CD14-positive monocyte (primary cell): ENCODE results near the gene EME1. TPM values are rescaled to one million over a fixed set of nuclear protein-coding genes. Genes with fewer than 3 reads are reported as not detected.
A peak's percentile ranks its signal among the peaks of the same experiment; 100 is the strongest.
"Not testable (repeated sequence)": the region's sequence is repeated elsewhere in the genome, so short reads cannot be mapped to it uniquely, and the experiment has no call there.

Experiments used
- DNase-seq, 3 donors: peaks; one replicate each; pipeline ENCODE4 v3.0.0-alpha.2; 2011 to 2022
- H2AFZ ChIP-seq: 2 replicates; pipeline ENCODE4 v1.6.0; 2012; ENCODE audit warnings: mild to moderate bottlenecking, low read depth, low read length, inconsistent platforms; ENCODE audit not compliant: insufficient read depth, poor library complexity, severe bottlenecking
- H3K27ac ChIP-seq, 2 donors: 1 replicate in 1 of 2; 2 replicates in 1 of 2; pipeline ENCODE4 v1.5.1; 2012 to 2013; ENCODE audit warnings: low read length in 2 of 2, control low read depth in 1 of 2, inconsistent platforms in 1 of 2, low read depth in 1 of 2, mild to moderate bottlenecking in 1 of 2
- H3K27me3 ChIP-seq, 2 donors: one replicate each; pipeline versions ENCODE4 v1.6.0 to v1.6.1; 2011 to 2013; ENCODE audit warnings: low read length in 2 of 2; ENCODE audit not compliant: control insufficient read depth in 2 of 2, insufficient read depth in 2 of 2
- H3K36me3 ChIP-seq, 2 donors: replicated peaks in 1 of 2; 1 replicate in 1 of 2; 2 replicates in 1 of 2; pipeline versions ENCODE4 v1.5.1 to v1.6.1; 2012 to 2013; ENCODE audit warnings: low read length in 2 of 2, control low read depth in 1 of 2, inconsistent platforms in 1 of 2, mild to moderate bottlenecking in 1 of 2; ENCODE audit not compliant: insufficient read depth in 2 of 2, control insufficient read depth in 1 of 2
- H3K4me1 ChIP-seq, 2 donors: 1 replicate in 1 of 2; 2 replicates in 1 of 2; pipeline versions ENCODE4 v1.5.1 to v1.6.1; 2012 to 2013; ENCODE audit warnings: low read length in 2 of 2, control low read depth in 1 of 2, inconsistent platforms in 1 of 2, mild to moderate bottlenecking in 1 of 2, moderate library complexity in 1 of 2; ENCODE audit not compliant: insufficient read depth in 2 of 2, control insufficient read depth in 1 of 2
- H3K4me2 ChIP-seq: replicated peaks from 2 replicates; pipeline ENCODE3; 2012; ENCODE audit warnings: low read length, moderate library complexity, mild to moderate bottlenecking; ENCODE audit not compliant: poor library complexity, severe bottlenecking; ENCODE audit errors: extremely low read depth
- H3K4me3 ChIP-seq, 3 experiments: fragments of 200-600 bp in 1 of 3; sonication (generic) in 1 of 3; replicated peaks in 1 of 3; 1 replicate in 2 of 3; 2 replicates in 1 of 3; pipeline ENCODE4 v1.5.1; 2011 to 2013; ENCODE audit warnings: low read length in 3 of 3, mild to moderate bottlenecking in 3 of 3, control low read depth in 2 of 3, low read depth in 2 of 3, inconsistent platforms in 1 of 3, moderate library complexity in 1 of 3
- H3K79me2 ChIP-seq: 2 replicates; pipeline ENCODE4 v1.6.0; 2012; ENCODE audit warnings: mild to moderate bottlenecking, control low read depth, inconsistent platforms, low read length, moderate library complexity; ENCODE audit not compliant: insufficient read depth
- H3K9ac ChIP-seq: 2 replicates; pipeline ENCODE4 v1.6.0; 2017; ENCODE audit warnings: low read length, mild to moderate bottlenecking; ENCODE audit not compliant: insufficient read depth, poor library complexity, severe bottlenecking
- H3K9me3 ChIP-seq, 2 donors: replicated peaks in 1 of 2; 1 replicate in 1 of 2; 2 replicates in 1 of 2; pipeline versions ENCODE4 v1.5.1 to v1.6.1; 2012 to 2013; ENCODE audit warnings: low read length in 2 of 2, control low read depth in 1 of 2; ENCODE audit not compliant: control insufficient read depth in 1 of 2, insufficient read depth in 1 of 2
- H4K20me1 ChIP-seq: 2 replicates; pipeline ENCODE4 v1.6.0; 2012; ENCODE audit warnings: mild to moderate bottlenecking, low read length, control low read depth, moderate library complexity; ENCODE audit not compliant: insufficient read depth
- H3K27ac Mint-ChIP-seq, 7 donors: one replicate each; pipeline ENCODE4 v1.8.0; 2020; ENCODE audit warnings: mild to moderate bottlenecking in 7 of 7, mixed read lengths in 7 of 7, moderate library complexity in 6 of 7, inconsistent platforms in 2 of 7
- H3K27me3 Mint-ChIP-seq, 3 donors: one replicate each; pipeline ENCODE4 v1.8.0; 2021 to 2022; ENCODE audit warnings: low read depth in 3 of 3, mild to moderate bottlenecking in 3 of 3, mixed read lengths in 3 of 3, moderate library complexity in 3 of 3, inconsistent platforms in 1 of 3
- H3K36me3 Mint-ChIP-seq, 2 donors: one replicate each; pipeline ENCODE4 v1.8.0; 2020; ENCODE audit warnings: mixed read lengths in 2 of 2, inconsistent platforms in 1 of 2, mild to moderate bottlenecking in 1 of 2
- H3K4me1 Mint-ChIP-seq: one replicate; pipeline ENCODE4 v1.8.0; 2020; ENCODE audit warnings: mild to moderate bottlenecking, mixed read lengths
- H3K4me3 Mint-ChIP-seq, 2 donors: one replicate each; pipeline ENCODE4 v1.8.0; 2020; ENCODE audit warnings: mild to moderate bottlenecking in 2 of 2, mixed read lengths in 2 of 2, moderate library complexity in 1 of 2
- H3K9me3 Mint-ChIP-seq, 7 donors: one replicate each; pipeline ENCODE4 v1.8.0; 2020 to 2022; ENCODE audit warnings: mixed read lengths in 7 of 7, mild to moderate bottlenecking in 6 of 7, moderate library complexity in 6 of 7, inconsistent platforms in 2 of 7
- WGBS: methylation state at CpG from one replicate; pipeline ENCODE4 v1.1.5; 2013; ENCODE audit warnings: missing lambda C conversion rate; ENCODE audit not compliant: insufficient coverage; 5-methylcytosine and 5-hydroxymethylcytosine counted together
- intact Hi-C, 2 donors: fragments of 100-400 bp; cut with micrococcal nuclease; formaldehyde crosslinking; loops; one replicate each; pipeline versions ENCODE4 v1.15.0 to v1.15.1; 2023
- polyA plus RNA-seq, 3 donors: library from polyadenylated mRNA; depleted of rRNA in 1 of 3; unstranded in 2 of 3; stranded (reverse) in 1 of 3; fragments of 300-500 nt in 2 of 3; fragments of >200 nt in 1 of 3; fragmentation: Illumina TruSeq in 2 of 3; gene quantifications; 1 replicate in 2 of 3; 2 replicates in 1 of 3; pipeline ENCODE4 v1.2.3, GENCODE V29; 2012 to 2021
- TF ChIP-seq, protein P1 (sequence below): fragments of 200-600 bp; IDR thresholded peaks from one replicate; pipeline ENCODE4 v1.8.0; 2022; ENCODE audit warnings: antibody characterized with exemption, mild to moderate bottlenecking

EME1 gene
- polyA plus RNA-seq, 3 donors: 0.33 to 0.76 (median 0.43) TPM

DNA sequence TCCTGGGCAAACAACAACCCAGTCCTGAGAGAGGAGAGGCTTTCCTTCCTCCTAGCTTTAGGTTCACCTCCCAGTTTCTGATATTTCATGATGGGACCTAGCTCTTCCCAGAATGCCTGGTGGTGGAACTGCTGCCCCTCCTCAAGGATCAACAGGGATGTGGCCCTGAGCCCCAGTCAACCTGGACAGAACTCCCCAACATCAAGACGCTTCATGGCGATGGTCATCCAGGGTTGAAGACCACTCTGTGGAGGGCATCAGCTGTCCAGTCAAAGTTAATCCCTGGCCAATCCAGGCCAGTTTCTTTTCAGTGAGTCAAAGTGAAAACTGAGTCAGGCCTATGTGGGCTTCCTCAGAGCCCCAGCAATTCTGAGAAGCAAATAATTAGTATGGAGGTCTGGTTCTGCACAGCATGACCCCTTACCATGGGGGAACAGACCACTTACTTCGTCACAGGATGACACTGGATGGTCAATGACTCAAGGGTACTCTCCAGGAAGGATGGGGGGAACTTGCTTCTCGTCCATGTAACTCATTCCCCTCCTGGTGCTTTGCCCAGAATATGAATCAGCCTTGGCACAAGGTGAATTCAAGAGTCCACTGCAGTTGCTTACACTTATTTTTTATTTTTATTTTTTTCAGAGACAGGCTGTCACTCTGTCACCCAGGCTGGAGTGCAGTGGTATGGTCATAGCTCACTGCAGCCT lies 41.8 kb upstream of the EME1 start:
- no peak overlapping the region for H3K4me2 ChIP-seq
- H3K9ac ChIP-seq: no peak overlapping the region
- H3K27ac ChIP-seq: no peak overlapping the region
- intact Hi-C loops: no loop called here
- no peaks in the 10 kb centered on the region for H4K20me1 ChIP-seq
- Mint-ChIP-seq H3K4me1 (peaks cover 23% of the 10 kb centered on the region), H3K9me3 (no peaks in the 10 kb centered on the region), H3K4me3 (no peak overlapping the region), H3K27ac (peak overlapping the region in 1 of 7 donors; percentile 24), H3K36me3 (no peaks in the 10 kb centered on the region), H3K27me3 (peaks cover 2 to 7% (median 3%) of the 10 kb centered on the region in 3 donors)
- H3K27me3 ChIP-seq: no peaks in the 10 kb centered on the region
- peaks cover 12 to 14% of the 10 kb centered on the region in 2 donors for H3K4me1 ChIP-seq
- no peaks in the 10 kb centered on the region for H3K36me3 ChIP-seq
- WGBS: 100% methylated on average over 2 of the region's 4 CpGs
- TF ChIP-seq, protein P1, sequence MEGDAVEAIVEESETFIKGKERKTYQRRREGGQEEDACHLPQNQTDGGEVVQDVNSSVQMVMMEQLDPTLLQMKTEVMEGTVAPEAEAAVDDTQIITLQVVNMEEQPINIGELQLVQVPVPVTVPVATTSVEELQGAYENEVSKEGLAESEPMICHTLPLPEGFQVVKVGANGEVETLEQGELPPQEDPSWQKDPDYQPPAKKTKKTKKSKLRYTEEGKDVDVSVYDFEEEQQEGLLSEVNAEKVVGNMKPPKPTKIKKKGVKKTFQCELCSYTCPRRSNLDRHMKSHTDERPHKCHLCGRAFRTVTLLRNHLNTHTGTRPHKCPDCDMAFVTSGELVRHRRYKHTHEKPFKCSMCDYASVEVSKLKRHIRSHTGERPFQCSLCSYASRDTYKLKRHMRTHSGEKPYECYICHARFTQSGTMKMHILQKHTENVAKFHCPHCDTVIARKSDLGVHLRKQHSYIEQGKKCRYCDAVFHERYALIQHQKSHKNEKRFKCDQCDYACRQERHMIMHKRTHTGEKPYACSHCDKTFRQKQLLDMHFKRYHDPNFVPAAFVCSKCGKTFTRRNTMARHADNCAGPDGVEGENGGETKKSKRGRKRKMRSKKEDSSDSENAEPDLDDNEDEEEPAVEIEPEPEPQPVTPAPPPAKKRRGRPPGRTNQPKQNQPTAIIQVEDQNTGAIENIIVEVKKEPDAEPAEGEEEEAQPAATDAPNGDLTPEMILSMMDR: no peak
- no peak overlapping the region for H3K4me3 ChIP-seq
- no peaks in the 10 kb centered on the region for H3K79me2 ChIP-seq
- peak in 1 of 3 donors; percentile 44 for DNase-seq
- H3K9me3 ChIP-seq: no peaks in the 10 kb centered on the region
- H2AFZ ChIP-seq: no peak overlapping the region

DNA sequence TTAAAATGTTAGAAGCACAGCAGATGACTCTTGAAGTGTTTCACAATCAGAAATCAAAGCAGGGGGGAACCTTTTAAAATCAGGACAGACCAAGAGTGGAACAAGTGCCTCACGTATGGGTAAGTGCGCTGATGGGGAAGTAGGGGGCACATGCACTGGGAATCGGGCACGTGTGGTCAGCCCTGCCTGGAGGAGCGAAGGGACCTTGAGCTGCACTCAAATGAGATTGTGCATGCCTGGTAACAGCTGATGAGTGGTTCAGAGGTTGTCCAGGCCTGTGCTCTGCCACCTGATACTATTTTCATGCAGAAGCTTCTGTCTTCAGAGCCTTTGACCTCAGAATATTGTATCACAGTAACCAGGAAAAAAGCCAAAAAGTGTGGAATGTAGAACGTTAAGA lies 40.8 kb upstream of the EME1 start:
- TF ChIP-seq, protein P1: no peak
- Mint-ChIP-seq H3K27me3 (peaks cover 2 to 7% (median 3%) of the 10 kb centered on the region in 3 donors), H3K4me3 (no peak overlapping the region), H3K4me1 (peaks cover 23% of the 10 kb centered on the region), H3K27ac (peak overlapping the region in 1 of 7 donors; percentile 26), H3K9me3 (no peaks in the 10 kb centered on the region), H3K36me3 (no peaks in the 10 kb centered on the region)
- Histone ChIP-seq H3K27ac (no peak overlapping the region), H4K20me1 (no peaks in the 10 kb centered on the region), H3K9ac (no peak overlapping the region), H3K27me3 (no peaks in the 10 kb centered on the region), H3K4me3 (no peak overlapping the region), H3K9me3 (no peaks in the 10 kb centered on the region), H3K4me1 (peaks cover 12 to 14% of the 10 kb centered on the region in 2 donors), H3K79me2 (no peaks in the 10 kb centered on the region), H2AFZ (no peak overlapping the region), H3K36me3 (no peaks in the 10 kb centered on the region), H3K4me2 (no peak overlapping the region)
- WGBS: 24% methylated on average over 4 of the region's 6 CpGs
- DNase-seq: peak in 1 of 3 donors; percentile 1
- intact Hi-C loops: no loop called here

DNA sequence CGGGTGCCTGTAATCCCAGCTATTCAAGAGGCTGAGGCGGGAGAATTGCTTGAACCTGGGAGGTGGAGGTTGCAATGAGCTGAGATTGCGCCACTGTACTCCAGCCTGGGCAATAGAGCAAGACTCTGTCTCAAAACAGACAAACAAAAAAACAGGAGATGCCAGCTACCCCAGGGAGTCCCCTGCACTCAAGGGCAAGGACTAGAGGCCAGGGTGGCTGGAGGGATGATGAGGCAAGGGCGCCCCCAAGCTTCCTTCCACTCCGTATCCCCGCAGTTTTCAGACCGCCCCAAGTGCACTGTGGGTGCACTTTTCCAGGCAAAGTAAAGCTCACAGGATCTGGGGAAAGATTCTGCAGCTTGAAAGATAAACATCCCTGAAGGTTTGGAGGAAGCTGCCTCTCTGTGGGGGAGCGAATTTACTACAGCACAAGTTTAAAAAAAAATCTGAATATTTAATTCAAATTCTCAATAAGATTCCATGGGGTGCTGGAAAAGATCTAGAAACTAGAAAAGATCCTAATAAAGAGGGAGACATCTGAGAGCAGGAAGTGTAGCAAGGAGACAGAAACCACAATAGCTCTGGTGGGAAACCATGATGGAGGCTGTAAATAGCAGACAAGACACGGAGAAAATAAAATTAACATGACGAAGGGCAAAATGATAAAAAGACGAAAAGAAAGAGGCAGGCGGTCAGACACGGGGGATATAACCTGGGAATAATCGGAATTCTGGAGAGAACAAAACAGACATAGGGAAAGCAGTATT lies 39.6 kb upstream of the EME1 start:
- H3K36me3 Mint-ChIP-seq, intact Hi-C loops, H3K9me3 Mint-ChIP-seq, H3K27me3 ChIP-seq, H3K36me3 ChIP-seq, H3K9ac ChIP-seq, H3K27ac ChIP-seq, H3K79me2 ChIP-seq, DNase-seq, H4K20me1 ChIP-seq, H3K9me3 ChIP-seq, H3K27me3 Mint-ChIP-seq: not testable (repeated sequence)
- Mint-ChIP-seq H3K27ac (peak overlapping the region in 1 of 7 donors; percentile 73), H3K4me3 (peak overlapping the region; percentile 66 to 91), H3K4me1 (peaks cover 23% of the 10 kb centered on the region)
- peak overlapping the region; percentile 24 for H3K4me2 ChIP-seq
- peak overlapping the region in 1 of 3 experiments; percentile 46 for H3K4me3 ChIP-seq
- peaks cover 12 to 14% of the 10 kb centered on the region in 2 donors for H3K4me1 ChIP-seq
- peak overlapping the region; percentile 59 for H2AFZ ChIP-seq
- WGBS: no CpG with 5 or more reads among the region's 14 CpGs
